ENCODE results near the gene ARHGAP29. TPM values are rescaled to one million over a fixed set of nuclear protein-coding genes. Genes with fewer than 3 reads are reported as not detected.

Gene ARHGAP29
- total RNA-seq, 4 donors from 2014 or later: 4.1 to 8.9 (median 5.4) TPM

DNA sequence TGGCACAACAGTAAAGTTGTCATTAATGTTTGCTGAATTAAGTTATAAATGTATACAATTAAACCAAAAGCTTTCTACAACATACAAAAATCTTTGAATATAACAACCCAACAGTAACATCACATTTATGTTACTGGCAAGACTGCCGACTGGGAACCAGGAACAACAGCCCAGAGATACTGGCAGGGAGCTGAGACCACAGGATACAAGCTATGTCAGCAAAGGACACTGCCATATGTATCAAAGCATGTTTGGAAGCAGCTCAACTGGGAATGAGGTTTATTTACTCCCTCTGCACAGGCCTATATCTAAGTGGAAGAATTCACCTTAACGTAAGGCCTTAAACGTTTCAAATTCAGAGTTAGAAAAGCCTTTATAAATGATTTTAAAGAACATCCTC is 50.4 kb downstream of the ARHGAP29 start:
- no peaks in the 10 kb centered on the region for H3K4me1 ChIP-seq
- H3K36me3 ChIP-seq: no peaks in the 10 kb centered on the region
- 83 to 88% methylated on average over 3 of the region's 3 CpGs for WGBS, 2 donors (ENCODE audit: low coverage in 1 of 2)
- H3K4me3 ChIP-seq: no peak overlapping the region
- no peak for TF ChIP-seq POLR2A (IDR thresholded peaks at IDR 0.05)
- TF ChIP-seq POLR2AphosphoS5 (IDR thresholded peaks at IDR 0.05): no peak
- TF ChIP-seq, protein P1, sequence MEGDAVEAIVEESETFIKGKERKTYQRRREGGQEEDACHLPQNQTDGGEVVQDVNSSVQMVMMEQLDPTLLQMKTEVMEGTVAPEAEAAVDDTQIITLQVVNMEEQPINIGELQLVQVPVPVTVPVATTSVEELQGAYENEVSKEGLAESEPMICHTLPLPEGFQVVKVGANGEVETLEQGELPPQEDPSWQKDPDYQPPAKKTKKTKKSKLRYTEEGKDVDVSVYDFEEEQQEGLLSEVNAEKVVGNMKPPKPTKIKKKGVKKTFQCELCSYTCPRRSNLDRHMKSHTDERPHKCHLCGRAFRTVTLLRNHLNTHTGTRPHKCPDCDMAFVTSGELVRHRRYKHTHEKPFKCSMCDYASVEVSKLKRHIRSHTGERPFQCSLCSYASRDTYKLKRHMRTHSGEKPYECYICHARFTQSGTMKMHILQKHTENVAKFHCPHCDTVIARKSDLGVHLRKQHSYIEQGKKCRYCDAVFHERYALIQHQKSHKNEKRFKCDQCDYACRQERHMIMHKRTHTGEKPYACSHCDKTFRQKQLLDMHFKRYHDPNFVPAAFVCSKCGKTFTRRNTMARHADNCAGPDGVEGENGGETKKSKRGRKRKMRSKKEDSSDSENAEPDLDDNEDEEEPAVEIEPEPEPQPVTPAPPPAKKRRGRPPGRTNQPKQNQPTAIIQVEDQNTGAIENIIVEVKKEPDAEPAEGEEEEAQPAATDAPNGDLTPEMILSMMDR (IDR thresholded peaks at IDR 0.05): no peak
- TF ChIP-seq EP300 (IDR thresholded peaks at IDR 0.05; ENCODE audit: low read depth): no peak
- intact Hi-C loops (cut with DNase I; ENCODE audit: low total_unique reads) (no loop called here), in situ Hi-C loops (cut with MboI; ENCODE audit: low pct_ligation_motif_present in 1 of 4, low pct_unique_long_range_greater_than_20kb in 1 of 4, low sequenced_read_pairs in 3 of 4) (no loop called here)
- no peaks in the 10 kb centered on the region for H3K9me3 ChIP-seq
- H3K27me3 ChIP-seq: no peaks in the 10 kb centered on the region
- no peak overlapping the region for H3K27ac ChIP-seq
- DNase-seq: no peak

DNA sequence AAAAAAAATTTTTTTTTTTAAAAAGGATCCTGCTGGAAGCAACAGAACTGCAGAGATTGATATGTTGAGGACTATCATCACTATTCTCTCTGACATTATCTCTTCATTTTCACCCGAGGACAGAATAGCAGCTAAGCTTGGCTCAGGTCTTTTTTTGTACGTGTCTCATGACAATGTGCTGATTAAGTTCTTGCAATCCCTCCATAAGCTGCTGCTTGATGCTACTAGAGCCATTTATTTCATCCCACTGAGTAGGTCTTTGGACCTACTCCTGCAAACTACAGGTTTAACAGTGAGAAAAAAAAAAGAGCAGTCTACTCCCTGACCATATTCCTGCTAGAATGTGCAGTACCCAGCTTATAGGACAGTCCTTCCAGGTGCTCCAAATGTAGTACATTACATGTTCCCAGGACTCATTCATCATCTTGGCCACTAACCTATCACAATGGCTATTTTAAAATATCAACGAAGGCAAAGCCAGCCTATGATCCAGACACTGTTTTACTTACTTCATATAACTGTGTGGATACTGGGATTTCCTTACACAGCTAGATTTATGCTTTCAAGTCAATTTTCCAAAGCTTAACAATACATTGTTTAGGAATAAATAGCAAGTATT is 54.1 kb downstream of the ARHGAP29 start:
- TF ChIP-seq EP300 (IDR thresholded peaks at IDR 0.05; ENCODE audit: low read depth): no peak
- TF ChIP-seq, protein P1 (IDR thresholded peaks at IDR 0.05): no peak
- intact Hi-C loops (cut with DNase I; ENCODE audit: low total_unique reads) (no loop called here), in situ Hi-C loops (cut with MboI; ENCODE audit: low pct_ligation_motif_present in 1 of 4, low pct_unique_long_range_greater_than_20kb in 1 of 4, low sequenced_read_pairs in 3 of 4) (no loop called here)
- Histone ChIP-seq H3K27ac (no peak overlapping the region), H3K4me3 (no peak overlapping the region), H3K27me3 (no peaks in the 10 kb centered on the region), H3K4me1 (no peaks in the 10 kb centered on the region), H3K36me3 (no peaks in the 10 kb centered on the region), H3K9me3 (no peaks in the 10 kb centered on the region)
- 73 to 76% methylated on average over 3 of the region's 3 CpGs for WGBS, 2 donors (ENCODE audit: low coverage in 1 of 2)
- no peak for DNase-seq

DNA sequence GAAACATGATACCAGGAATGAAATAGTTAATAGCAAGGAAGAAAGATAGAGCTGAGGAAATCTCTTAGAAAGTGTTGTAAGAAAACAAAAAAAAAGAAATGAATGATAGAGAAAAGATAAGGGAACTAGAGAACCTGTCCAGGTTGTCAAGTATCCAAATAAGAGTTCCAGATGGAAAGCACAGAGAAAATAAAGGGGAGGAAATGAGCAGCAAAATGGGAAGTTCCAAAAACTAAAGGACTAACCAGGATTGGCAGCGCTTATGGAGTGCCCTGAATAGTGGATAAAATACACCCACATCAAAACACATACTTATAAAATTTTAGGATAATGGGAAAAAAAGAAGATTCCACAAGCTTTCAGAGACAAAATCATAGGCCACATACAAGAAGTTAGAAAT is 55.2 kb downstream of the ARHGAP29 start:
- no peaks in the 10 kb centered on the region for H3K36me3 ChIP-seq
- 88% methylated on average over 1 of the region's 1 CpG; no CpG with 5 or more reads in 1 of the 2 donors for WGBS, 2 donors (ENCODE audit: low coverage in 1 of 2)
- H3K4me3 ChIP-seq: no peak overlapping the region
- H3K27me3 ChIP-seq: no peaks in the 10 kb centered on the region
- TF ChIP-seq POLR2AphosphoS5 (IDR thresholded peaks at IDR 0.05) (no peak), POLR2A (IDR thresholded peaks at IDR 0.05) (no peak), EP300 (IDR thresholded peaks at IDR 0.05; ENCODE audit: low read depth) (no peak)
- TF ChIP-seq, protein P1 (IDR thresholded peaks at IDR 0.05): no peak
- no peaks in the 10 kb centered on the region for H3K9me3 ChIP-seq
- DNase-seq: no peak
- no peaks in the 10 kb centered on the region for H3K4me1 ChIP-seq
- intact Hi-C loops (cut with DNase I; ENCODE audit: low total_unique reads): no loop called here
- H3K27ac ChIP-seq: no peak overlapping the region
- in situ Hi-C loops (cut with MboI; ENCODE audit: low pct_ligation_motif_present in 1 of 4, low pct_unique_long_range_greater_than_20kb in 1 of 4, low sequenced_read_pairs in 3 of 4): no loop called here

- WGBS, 2 donors (ENCODE audit: low coverage in 1 of 2): 75 to 81% methylated on average over 1 of the region's 1 CpG
- no peaks in the 10 kb centered on the region for H3K9me3 ChIP-seq
- no peak for DNase-seq
- no peak overlapping the region for H3K27ac ChIP-seq
- intact Hi-C loops (cut with DNase I; ENCODE audit: low total_unique reads): no loop called here
- TF ChIP-seq, protein P1 (IDR thresholded peaks at IDR 0.05): no peak
- TF ChIP-seq POLR2A (IDR thresholded peaks at IDR 0.05) (no peak), POLR2AphosphoS5 (IDR thresholded peaks at IDR 0.05) (no peak), EP300 (IDR thresholded peaks at IDR 0.05; ENCODE audit: low read depth) (no peak)
- no peaks in the 10 kb centered on the region for H3K27me3 ChIP-seq
- H3K36me3 ChIP-seq: no peaks in the 10 kb centered on the region
- H3K4me3 ChIP-seq: no peak overlapping the region
- in situ Hi-C loops (cut with MboI; ENCODE audit: low pct_ligation_motif_present in 1 of 4, low pct_unique_long_range_greater_than_20kb in 1 of 4, low sequenced_read_pairs in 3 of 4): no loop called here
- no peaks in the 10 kb centered on the region for H3K4me1 ChIP-seq
These were observed 56.7 kb downstream of the ARHGAP29 start for GRCh38 chr1:94180650-94181049.
